ENCODE measurements around the gene NAGA. TPM values are rescaled to one million over a fixed set of nuclear protein-coding genes. Genes with fewer than 3 reads are reported as not detected.

The NAGA gene
- total RNA-seq, 4 donors from 2014 or later: 9.5 to 44.0 (median 28.8) TPM

GRCh38 chr22:42079319-42080251 lies 9.0 kb upstream of the NAGA start, which contains the start of gene SMDT1:
SMDT1 (plus strand) TSS chr22:42079700; CDS start chr22:42079769, 69 bp downstream.
- peak; percentile 98 to 99 for DNase-seq
- Histone ChIP-seq H3K4me1 (peaks cover 11% of the 10 kb centered on the region in 2 donors), H3K36me3 (no peaks in the 10 kb centered on the region), H3K27me3 (no peaks in the 10 kb centered on the region), H3K4me3 (peak within 1 kb of the TSS; percentile 72), H3K9me3 (no peaks in the 10 kb centered on the region), H3K27ac (peak within 1 kb of the TSS; percentile 98 to 99)
- TF ChIP-seq CTCF (IDR thresholded peaks at IDR 0.05): peak in 1 of 4 experiments; percentile 29
- peak; percentile 95 for TF ChIP-seq POLR2A (IDR thresholded peaks at IDR 0.05)
- intact Hi-C loops (cut with DNase I; ENCODE audit: low total_unique reads): no loop called here

GRCh38 chr22:42078469-42079318 lies 8.1 kb upstream of the NAGA start:
- Histone ChIP-seq H3K9me3 (no peaks in the 10 kb centered on the region), H3K4me1 (peaks cover 11 to 14% of the 10 kb centered on the region in 2 donors), H3K4me3 (peak overlapping the region; percentile 72), H3K36me3 (no peaks in the 10 kb centered on the region), H3K27me3 (no peaks in the 10 kb centered on the region), H3K27ac (peak overlapping the region; percentile 98 to 99)
- TF ChIP-seq CTCF (IDR thresholded peaks at IDR 0.05) (no peak), POLR2A (IDR thresholded peaks at IDR 0.05) (no peak)
- intact Hi-C loops (cut with DNase I; ENCODE audit: low total_unique reads): no loop called here
- peak in 1 of 2 donors; percentile 43 for DNase-seq

DNA sequence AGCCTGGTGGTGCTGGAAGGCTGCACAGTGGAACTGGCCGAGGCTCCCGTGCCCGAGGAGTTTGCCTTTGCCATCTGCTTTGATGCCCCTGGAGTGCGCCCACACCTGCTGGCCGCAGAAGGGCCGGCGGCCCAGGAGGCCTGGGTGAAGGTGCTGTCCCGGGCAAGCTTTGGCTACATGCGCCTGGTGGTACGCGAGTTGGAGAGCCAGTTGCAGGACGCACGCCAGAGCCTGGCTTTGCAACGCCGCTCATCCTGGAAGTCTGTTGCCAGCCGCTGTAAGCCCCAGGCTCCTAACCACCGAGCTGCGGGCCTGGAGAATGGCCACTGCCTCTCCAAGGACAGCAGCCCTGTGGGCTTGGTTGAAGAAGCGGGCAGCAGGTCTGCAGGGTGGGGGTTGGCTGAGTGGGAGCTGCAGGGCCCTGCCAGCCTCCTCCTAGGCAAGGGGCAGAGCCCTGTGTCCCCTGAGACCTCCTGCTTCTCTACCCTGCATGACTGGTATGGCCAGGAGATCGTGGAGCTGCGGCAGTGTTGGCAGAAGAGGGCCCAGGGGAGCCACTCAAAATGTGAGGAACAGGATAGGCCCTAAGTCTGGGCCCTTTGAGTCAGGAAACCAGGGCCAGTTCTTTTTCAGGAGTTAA lies 7.0 kb upstream of the NAGA start:
- intact Hi-C loops (cut with DNase I; ENCODE audit: low total_unique reads): no loop called here
- TF ChIP-seq POLR2A (IDR thresholded peaks at IDR 0.05) (no peak), CTCF (IDR thresholded peaks at IDR 0.05) (no peak)
- no peak for DNase-seq
- Histone ChIP-seq H3K27me3 (no peaks in the 10 kb centered on the region), H3K9me3 (no peaks in the 10 kb centered on the region), H3K27ac (peak overlapping the region; percentile 98 to 99), H3K4me1 (peaks cover 11 to 19% of the 10 kb centered on the region in 2 donors), H3K4me3 (no peak overlapping the region), H3K36me3 (no peaks in the 10 kb centered on the region)

DNA sequence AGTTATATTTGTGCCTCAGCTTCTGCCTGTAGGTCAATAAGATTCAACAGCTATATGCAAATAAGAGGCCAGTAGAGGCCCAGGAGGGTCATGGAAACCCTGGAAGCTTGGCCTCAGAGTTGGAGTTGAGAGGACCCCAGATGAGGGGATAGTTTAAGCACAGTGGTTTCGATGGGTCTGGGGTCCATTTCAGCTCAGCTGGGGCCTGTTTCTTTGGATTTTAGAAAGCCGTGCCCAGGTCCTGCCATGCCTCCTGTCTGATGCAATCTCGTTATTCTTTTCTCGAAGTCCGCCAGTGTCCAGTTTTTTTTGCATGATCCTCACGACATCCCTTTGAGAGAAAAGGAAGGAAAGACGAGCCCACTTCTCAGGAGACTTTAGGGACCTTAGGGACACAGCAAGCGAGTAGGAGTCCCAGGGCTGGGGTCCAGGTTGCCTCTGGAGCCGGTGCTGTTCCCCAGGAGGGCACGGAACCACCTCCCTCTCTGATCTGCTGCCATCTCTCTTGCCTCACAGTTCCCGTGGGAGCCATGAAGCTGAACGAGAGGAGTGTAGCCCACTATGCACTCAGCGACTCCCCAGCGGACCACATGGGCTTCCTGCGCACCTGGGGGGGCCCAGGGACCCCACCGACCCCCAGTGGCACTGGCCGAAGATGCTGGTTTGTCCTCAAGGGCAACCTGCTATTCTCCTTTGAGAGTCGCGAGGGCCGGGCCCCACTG lies 6.3 kb upstream of the NAGA start:
- peak overlapping the region in 1 of 2 donors; percentile 98 for H3K27ac ChIP-seq
- no peaks in the 10 kb centered on the region for H3K9me3 ChIP-seq
- TF ChIP-seq POLR2A (IDR thresholded peaks at IDR 0.05) (no peak), CTCF (IDR thresholded peaks at IDR 0.05) (no peak)
- no peak for DNase-seq
- no peaks in the 10 kb centered on the region for H3K27me3 ChIP-seq
- H3K4me3 ChIP-seq: no peak overlapping the region
- H3K4me1 ChIP-seq: peaks cover 11 to 19% of the 10 kb centered on the region in 2 donors
- H3K36me3 ChIP-seq: no peaks in the 10 kb centered on the region
- intact Hi-C loops (cut with DNase I; ENCODE audit: low total_unique reads): no loop called here
